Caco-2 (cell line): ENCODE results near the gene C12orf60. TPM values are rescaled to one million over a fixed set of nuclear protein-coding genes. Genes with fewer than 3 reads are reported as not detected.

ENCODE experiments used
- BruUV-seq: library from RNA; stranded (reverse); fragments of 400-500 nt; replicated peaks from 2 replicates; lab custom pipeline; 2021; lab: Mats Ljungman, UMichigan
- CTCF ChIA-PET: fragments of 300-600 bp; sonication (Branson Sonifier 250); formaldehyde crosslinking; loops from one replicate; lab custom pipeline; 2022; ENCODE audit warnings: antibody characterized with exemption; lab: Charles Lee
- POLR2A ChIA-PET: fragments of 300-600 bp; sonication (Branson Sonifier 250); formaldehyde crosslinking; loops from one replicate; lab custom pipeline; 2022; ENCODE audit warnings: antibody characterized with exemption; lab: Charles Lee
- DNase-seq, 2 experiments: peaks; one replicate each; pipeline versions ENCODE4 v3.0.0 to v3.0.0-alpha.2; 2020 to 2022
- H3K27me3 ChIP-seq: replicated peaks from 2 replicates; pipeline ENCODE4 v1.6.0; 2011; ENCODE audit warnings: low read length; ENCODE audit not compliant: control insufficient read depth, insufficient read depth
- H3K36me3 ChIP-seq: 2 replicates; pipeline ENCODE4 v1.5.1; 2011; ENCODE audit warnings: low read length; ENCODE audit not compliant: control insufficient read depth, insufficient read depth
- H3K4me1 ChIP-seq: fragments of 250-450 bp; sonication (Bioruptor Pico); 2 replicates; pipeline ENCODE4 v1.5.1; 2020; ENCODE audit warnings: mild to moderate bottlenecking
- H3K4me3 ChIP-seq: 2 replicates; pipeline ENCODE4 v1.5.1; 2011; ENCODE audit warnings: low read depth, mild to moderate bottlenecking, control low read depth, low read length
- H3K9me3 ChIP-seq: fragments of 250-450 bp; sonication (Bioruptor Pico); 2 replicates; pipeline ENCODE4 v1.5.1; 2020; ENCODE audit warnings: mild to moderate bottlenecking, moderate library complexity
- H3K27ac Mint-ChIP-seq: one replicate; pipeline ENCODE4 v1.8.0; 2022; ENCODE audit warnings: mixed read lengths; ENCODE audit not compliant: unreplicated experiment
- H3K27me3 Mint-ChIP-seq: one replicate; pipeline ENCODE4 v1.8.0; 2022; ENCODE audit warnings: mixed read lengths; ENCODE audit not compliant: insufficient read depth, unreplicated experiment
- H3K36me3 Mint-ChIP-seq: one replicate; pipeline ENCODE4 v1.8.0; 2022; ENCODE audit warnings: mild to moderate bottlenecking, mixed read lengths; ENCODE audit not compliant: insufficient read depth, unreplicated experiment
- H3K4me1 Mint-ChIP-seq: one replicate; pipeline ENCODE4 v1.8.0; 2022; ENCODE audit warnings: low read depth, mixed read lengths; ENCODE audit not compliant: unreplicated experiment
- H3K4me3 Mint-ChIP-seq: one replicate; pipeline ENCODE4 v1.8.0; 2022; ENCODE audit warnings: mild to moderate bottlenecking, moderate library complexity, mixed read lengths; ENCODE audit not compliant: unreplicated experiment
- H3K9me3 Mint-ChIP-seq: one replicate; pipeline ENCODE4 v1.8.0; 2022; ENCODE audit warnings: mixed read lengths; ENCODE audit not compliant: unreplicated experiment
- CTCF ChIP-seq, 2 experiments: fragments of 200-600 bp in 1 of 2; IDR thresholded peaks; 1 replicate in 1 of 2; 2 replicates in 1 of 2; pipeline versions ENCODE4 v1.5.1 to v1.8.0; 2011 to 2022; ENCODE audit warnings: antibody characterized with exemption in 1 of 2, control low read depth in 1 of 2, inconsistent platforms in 1 of 2, low read depth in 1 of 2, low read length in 1 of 2, mild to moderate bottlenecking in 1 of 2, moderate library complexity in 1 of 2; ENCODE audit not compliant: insufficient read depth in 1 of 2, severe bottlenecking in 1 of 2, unreplicated experiment in 1 of 2
- intact Hi-C: fragments of 100-400 bp; cut with micrococcal nuclease; formaldehyde crosslinking; loops from one replicate; pipeline ENCODE4 v1.10.0; 2022; ENCODE audit not compliant: unreplicated experiment
- total RNA-seq: library from RNA; stranded (reverse); gene quantifications from 2 replicates; pipeline ENCODE4 v1.2.3, GENCODE V29; 2022

Gene C12orf60
- total RNA-seq, 1 experiment from 2014 or later, result 2.8 TPM

GRCh38 chr12:14784471-14784870 lies 19.0 kb upstream of the C12orf60 start:
- H3K9me3 ChIP-seq, result no peaks in the 10 kb centered on the region
- no peaks in the 10 kb centered on the region for H3K27me3 ChIP-seq
- no peak for TF ChIP-seq CTCF (IDR thresholded peaks at IDR 0.05; ENCODE audit: insufficient read depth in 1 of 2, low read depth in 1 of 2, low read length in 1 of 2, severe bottlenecking in 1 of 2, unreplicated experiment in 1 of 2)
- intact Hi-C loops, result no loop called here
- H3K4me1 ChIP-seq, result no peaks in the 10 kb centered on the region; the same call in 1 of the 2 replicates
- no TSS peak for BruUV-seq
- H3K27me3 Mint-ChIP-seq, result no peaks in the 10 kb centered on the region
- CTCF ChIA-PET, result interaction anchor here (0.6 kb wide), 1 partner anchor 743 kb away, joined by 3 read pairs; no protein-coding TSS in a partner anchor
- no peaks in the 10 kb centered on the region for H3K9me3 Mint-ChIP-seq
- POLR2A ChIA-PET, result no interaction called here
- no peak overlapping the region for H3K27ac Mint-ChIP-seq
- H3K36me3 Mint-ChIP-seq, result peaks cover 54% of the 10 kb centered on the region
- H3K4me3 Mint-ChIP-seq, result no peak overlapping the region
- no peak for DNase-seq
- no peaks in the 10 kb centered on the region for H3K4me1 Mint-ChIP-seq
- no peak overlapping the region for H3K4me3 ChIP-seq
- no peaks in the 10 kb centered on the region for H3K36me3 ChIP-seq

- no peak overlapping the region for H3K27ac Mint-ChIP-seq
- TF ChIP-seq CTCF (IDR thresholded peaks at IDR 0.05; ENCODE audit: insufficient read depth in 1 of 2, low read depth in 1 of 2, low read length in 1 of 2, severe bottlenecking in 1 of 2, unreplicated experiment in 1 of 2), result no peak
- CTCF ChIA-PET, result no interaction called here
- no peaks in the 10 kb centered on the region for H3K4me1 Mint-ChIP-seq
- POLR2A ChIA-PET, result no interaction called here
- no peak for DNase-seq
- no peaks in the 10 kb centered on the region for H3K9me3 ChIP-seq
- no peak overlapping the region for H3K4me3 ChIP-seq
- BruUV-seq, result no TSS peak
- intact Hi-C loops, result no loop called here
- H3K27me3 ChIP-seq, result no peaks in the 10 kb centered on the region
- no peaks in the 10 kb centered on the region for H3K9me3 Mint-ChIP-seq
- no peaks in the 10 kb centered on the region for H3K4me1 ChIP-seq
- no peaks in the 10 kb centered on the region for H3K36me3 ChIP-seq
- peaks cover 65% of the 10 kb centered on the region for H3K36me3 Mint-ChIP-seq
- H3K27me3 Mint-ChIP-seq, result no peaks in the 10 kb centered on the region
- H3K4me3 Mint-ChIP-seq, result no peak overlapping the region
Measured at GRCh38 chr12:14785568-14785967, 17.9 kb upstream of the C12orf60 start.

GRCh38 chr12:14795028-14795448 lies 8.4 kb upstream of the C12orf60 start:
- Mint-ChIP-seq H3K9me3 (no peaks in the 10 kb centered on the region), H3K27me3 (no peaks in the 10 kb centered on the region), H3K36me3 (peaks cover 98% of the 10 kb centered on the region), H3K4me1 (no peaks in the 10 kb centered on the region), H3K27ac (no peak overlapping the region), H3K4me3 (no peak overlapping the region)
- intact Hi-C loops, result no loop called here
- TF ChIP-seq CTCF (IDR thresholded peaks at IDR 0.05; ENCODE audit: insufficient read depth in 1 of 2, low read depth in 1 of 2, low read length in 1 of 2, severe bottlenecking in 1 of 2, unreplicated experiment in 1 of 2), result no peak
- Histone ChIP-seq H3K9me3 (no peaks in the 10 kb centered on the region), H3K4me1 (no peaks in the 10 kb centered on the region), H3K36me3 (peaks cover 3% of the 10 kb centered on the region), H3K27me3 (no peaks in the 10 kb centered on the region), H3K4me3 (no peak overlapping the region)
- no TSS peak for BruUV-seq
- DNase-seq, result no peak
- ChIA-PET POLR2A (no interaction called here), CTCF (no interaction called here)
